Activated effector memory CD4-positive, alpha-beta T cell treated with anti-CD3 and anti-CD28 coated beads, Interleukin-2, amount 50 U/mL, for 16 hours (primary cell): ENCODE measurements around the gene RRP1.

ENCODE experiments used
- DNase-seq: peaks from one replicate; pipeline ENCODE4 v3.0.0-alpha.2; 2020

Gene RRP1

DNA sequence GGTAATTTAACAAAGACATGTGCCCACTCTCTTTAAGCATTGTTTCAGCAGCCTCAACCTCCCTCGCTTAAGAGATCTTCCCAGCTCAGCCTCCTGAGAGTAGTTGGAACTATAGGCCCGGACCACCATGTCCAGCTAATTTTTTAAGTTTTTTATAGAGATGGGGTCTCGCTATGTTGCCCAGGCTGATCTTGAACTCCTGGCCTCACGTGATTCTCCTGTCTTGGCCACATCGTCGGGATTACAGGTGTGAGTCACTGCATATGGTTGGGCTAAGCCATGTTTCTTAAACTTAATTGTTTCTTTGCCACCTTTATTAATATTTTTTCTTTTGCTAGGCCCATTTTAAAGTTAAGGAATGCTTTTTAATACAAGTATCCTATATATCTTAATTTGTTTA lies 57.1 kb downstream of the RRP1 start:
- DNase-seq = no peak

- DNase-seq = no peak
Measured at GRCh38 chr21:43847301-43847700, 57.9 kb downstream of the RRP1 start.

DNA sequence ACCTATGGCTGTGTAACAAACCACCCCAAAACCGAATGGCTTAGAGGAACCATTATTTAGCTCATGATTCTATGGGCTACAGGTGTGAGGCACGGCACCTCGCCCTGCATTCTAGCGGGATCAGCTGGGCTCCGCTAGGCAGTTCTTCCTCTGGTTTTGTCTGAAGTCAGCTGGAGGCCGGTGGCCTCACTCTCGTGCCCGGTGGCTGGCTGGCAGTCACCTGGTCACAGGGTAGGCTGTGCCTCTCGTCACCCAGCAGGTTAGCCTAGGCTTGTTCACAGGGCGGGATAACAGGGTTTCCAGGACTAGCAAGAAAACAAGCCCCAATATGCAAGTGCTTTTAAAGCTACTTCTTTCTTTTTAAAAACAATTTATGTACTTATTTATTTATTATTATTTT lies 59.4 kb downstream of the RRP1 start:
- no peak for DNase-seq

GRCh38 chr21:43849532-43850299 lies 60.3 kb downstream of the RRP1 start:
- no peak for DNase-seq

GRCh38 chr21:43850728-43851295 lies 61.4 kb downstream of the RRP1 start:
- DNase-seq = no peak

GRCh38 chr21:43851593-43851992 lies 62.2 kb downstream of the RRP1 start:
- DNase-seq = no peak

- no peak for DNase-seq
Measured at GRCh38 chr21:43853851-43854772, 64.7 kb downstream of the RRP1 start.
